Activated naive CD4-positive, alpha-beta T cell treated with anti-CD3 and anti-CD28 coated beads, Interleukin-2, amount 50 U/mL, for 24 hours (primary cell): ENCODE data around the gene ENO4.

Experiments
- H3K27ac Mint-ChIP-seq: one replicate; pipeline ENCODE4 v1.8.0; 2021; ENCODE audit warnings: mild to moderate bottlenecking, mixed read lengths
- H3K27me3 Mint-ChIP-seq: one replicate; pipeline ENCODE4 v1.8.0; 2021; ENCODE audit warnings: mixed read lengths
- H3K36me3 Mint-ChIP-seq: one replicate; pipeline ENCODE4 v1.8.0; 2021; ENCODE audit warnings: mixed read lengths
- H3K4me1 Mint-ChIP-seq: one replicate; pipeline ENCODE4 v1.8.0; 2021; ENCODE audit warnings: mixed read lengths
- H3K4me3 Mint-ChIP-seq: one replicate; pipeline ENCODE4 v1.8.0; 2021; ENCODE audit warnings: mild to moderate bottlenecking, mixed read lengths
- H3K9me3 Mint-ChIP-seq: one replicate; pipeline ENCODE4 v1.8.0; 2021; ENCODE audit warnings: mixed read lengths

The ENO4 gene

GRCh38 chr10:116848032-116848943, 1.0 kb upstream of the ENO4 start:
- Mint-ChIP-seq H3K9me3 (no peaks in the 10 kb centered on the region), H3K27ac (no peak overlapping the region), H3K4me1 (peaks cover 7% of the 10 kb centered on the region), H3K4me3 (no peak overlapping the region), H3K27me3 (peaks cover 51% of the 10 kb centered on the region), H3K36me3 (no peaks in the 10 kb centered on the region)

- H3K27me3 Mint-ChIP-seq: peaks cover 51% of the 10 kb centered on the region
- no peak overlapping the region for H3K4me3 Mint-ChIP-seq
- H3K9me3 Mint-ChIP-seq: no peaks in the 10 kb centered on the region
- no peak overlapping the region for H3K27ac Mint-ChIP-seq
- H3K36me3 Mint-ChIP-seq: no peaks in the 10 kb centered on the region
- peaks cover 7% of the 10 kb centered on the region for H3K4me1 Mint-ChIP-seq
Observed at GRCh38 chr10:116848944-116849247, 403 bp upstream of the ENO4 start.

DNA sequence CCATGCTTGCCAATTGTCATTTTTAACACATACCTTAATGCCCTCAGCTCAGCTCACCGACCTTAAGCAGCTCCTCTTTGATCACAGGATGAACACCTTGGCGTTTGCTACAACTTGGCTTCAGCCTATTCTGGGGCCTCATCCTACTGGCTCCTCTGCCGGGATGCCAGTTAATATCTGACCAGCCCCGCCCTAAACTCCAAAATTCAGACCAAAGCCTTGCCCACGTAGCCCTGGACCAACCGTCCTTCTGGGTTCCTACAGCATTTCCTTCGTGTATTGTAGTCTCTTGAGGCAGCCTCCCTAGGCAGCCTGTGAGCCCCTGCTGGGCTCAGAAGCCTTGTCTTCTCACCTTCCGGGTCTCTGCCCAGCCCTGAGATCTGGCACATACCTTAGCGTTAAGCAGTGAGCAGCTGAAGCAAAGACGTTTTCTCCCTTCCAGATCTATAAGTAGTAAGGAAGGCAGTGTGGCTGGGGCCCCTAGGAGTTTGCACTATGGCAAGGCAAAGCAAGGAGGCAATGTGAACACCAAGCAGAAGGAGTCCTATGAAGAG, 836 bp downstream of the ENO4 start:
- Mint-ChIP-seq H3K9me3 (no peaks in the 10 kb centered on the region), H3K27me3 (peaks cover 51% of the 10 kb centered on the region), H3K4me1 (peaks cover 7% of the 10 kb centered on the region), H3K27ac (no peak overlapping the region), H3K4me3 (no peak overlapping the region), H3K36me3 (no peaks in the 10 kb centered on the region)

DNA sequence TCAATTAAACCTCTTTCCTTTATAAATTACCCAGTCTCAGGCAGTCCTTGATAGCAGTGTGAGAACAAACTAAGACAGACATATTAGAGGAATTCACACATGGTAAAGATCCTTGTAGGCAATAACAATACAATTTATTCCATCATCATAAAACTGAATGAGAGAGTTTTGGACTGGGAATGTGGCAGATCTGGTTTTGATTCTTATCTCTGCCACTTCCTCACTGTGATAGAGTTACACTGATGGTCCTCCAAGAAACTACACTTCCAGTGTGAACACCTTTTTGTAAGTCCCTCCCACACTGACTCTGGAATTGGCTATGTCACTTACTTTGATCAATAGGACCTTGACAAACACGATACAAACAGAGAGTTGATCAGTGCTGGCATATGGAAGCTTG, 2.9 kb downstream of the ENO4 start:
- peaks cover 7% of the 10 kb centered on the region for H3K4me1 Mint-ChIP-seq
- H3K36me3 Mint-ChIP-seq: no peaks in the 10 kb centered on the region
- H3K27me3 Mint-ChIP-seq: peaks cover 42% of the 10 kb centered on the region
- no peak overlapping the region for H3K27ac Mint-ChIP-seq
- H3K4me3 Mint-ChIP-seq: no peak overlapping the region
- no peaks in the 10 kb centered on the region for H3K9me3 Mint-ChIP-seq

DNA sequence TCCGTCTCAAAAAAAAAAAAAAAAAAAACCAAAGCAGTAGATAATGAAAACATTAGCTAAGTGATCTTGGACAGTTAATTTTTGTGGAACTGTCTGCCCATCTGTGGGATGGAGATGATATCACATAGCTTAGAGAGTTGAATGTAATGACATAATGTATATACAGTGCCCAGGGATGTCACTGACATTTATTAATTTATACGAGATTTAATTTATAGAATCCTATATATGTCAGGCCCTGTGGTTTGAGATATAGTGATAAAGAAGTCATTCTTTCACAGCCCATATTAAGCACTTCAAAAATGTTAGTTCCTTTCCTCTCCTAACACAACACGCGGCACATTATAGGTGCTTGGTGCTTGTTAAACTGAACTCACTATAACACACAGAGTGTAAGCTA, 4.0 kb downstream of the ENO4 start:
- Mint-ChIP-seq H3K4me1 (peaks cover 3% of the 10 kb centered on the region), H3K27me3 (peaks cover 31% of the 10 kb centered on the region), H3K36me3 (no peaks in the 10 kb centered on the region), H3K4me3 (no peak overlapping the region), H3K27ac (no peak overlapping the region), H3K9me3 (no peaks in the 10 kb centered on the region)

DNA sequence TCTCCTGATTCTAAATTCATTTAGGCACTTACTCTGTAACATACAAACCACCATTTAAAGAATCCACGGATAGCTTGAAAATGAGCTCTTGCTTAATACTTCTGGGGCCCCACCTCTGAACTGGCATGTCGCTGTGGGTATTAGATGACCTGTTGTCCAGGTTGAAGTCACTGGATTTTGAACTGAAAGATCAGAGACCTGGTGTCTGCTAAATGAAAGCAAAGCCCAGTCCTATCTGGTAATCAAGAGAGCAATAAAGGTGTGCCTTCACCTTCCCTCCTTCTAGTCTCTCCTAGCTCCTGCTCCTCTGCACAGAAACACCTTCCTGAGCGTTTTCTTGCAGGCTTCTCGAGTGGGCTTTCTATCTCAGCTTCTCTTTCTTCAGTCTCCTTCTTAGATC, 4.4 kb downstream of the ENO4 start:
- peaks cover 28% of the 10 kb centered on the region for H3K27me3 Mint-ChIP-seq
- no peaks in the 10 kb centered on the region for H3K9me3 Mint-ChIP-seq
- no peak overlapping the region for H3K27ac Mint-ChIP-seq
- no peaks in the 10 kb centered on the region for H3K36me3 Mint-ChIP-seq
- peaks cover 2% of the 10 kb centered on the region for H3K4me1 Mint-ChIP-seq
- no peak overlapping the region for H3K4me3 Mint-ChIP-seq

DNA sequence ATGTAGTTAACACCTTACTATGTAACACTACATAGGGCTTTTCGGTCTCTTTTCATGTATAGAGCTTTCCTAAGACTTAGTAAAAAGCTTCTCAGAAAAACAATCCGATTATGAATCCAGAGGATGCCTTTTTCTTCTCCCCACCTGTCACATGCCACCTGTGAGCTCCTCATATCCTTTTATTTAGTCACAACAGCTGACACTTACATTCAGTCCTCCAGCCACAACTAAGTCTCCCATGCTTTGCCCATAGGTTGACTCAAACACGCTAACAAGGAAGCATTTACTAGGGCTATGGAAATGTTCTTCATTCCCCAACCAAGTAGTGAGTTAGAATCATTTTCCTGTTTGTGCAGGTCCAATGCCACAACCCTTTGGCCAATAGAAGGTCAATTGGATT, 7.9 kb downstream of the ENO4 start:
- Mint-ChIP-seq H3K4me1 (no peaks in the 10 kb centered on the region), H3K27me3 (peaks cover 3% of the 10 kb centered on the region), H3K4me3 (no peak overlapping the region), H3K36me3 (no peaks in the 10 kb centered on the region), H3K27ac (no peak overlapping the region), H3K9me3 (no peaks in the 10 kb centered on the region)

DNA sequence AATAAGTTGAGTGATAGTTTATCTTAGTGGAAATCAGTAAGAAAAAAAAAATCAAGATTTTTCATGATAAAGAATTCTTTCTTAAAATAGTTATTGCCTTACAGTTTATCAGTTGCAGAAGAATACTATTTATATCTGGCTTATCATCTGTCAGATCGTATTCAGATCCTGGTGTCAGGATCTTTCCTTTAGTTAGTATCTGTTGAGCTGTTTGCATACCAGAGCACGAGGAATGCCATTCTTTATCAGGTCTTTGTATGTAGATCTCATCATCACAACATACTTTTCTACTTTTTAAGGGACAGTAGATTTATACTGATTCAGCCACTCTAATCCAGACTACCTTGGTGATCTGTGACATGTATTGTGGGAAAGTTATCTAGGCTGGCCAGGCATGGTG, 12.5 kb downstream of the ENO4 start:
- Mint-ChIP-seq H3K27me3 (peaks cover 2% of the 10 kb centered on the region), H3K4me1 (no peaks in the 10 kb centered on the region), H3K36me3 (no peaks in the 10 kb centered on the region), H3K27ac (no peak overlapping the region), H3K9me3 (no peaks in the 10 kb centered on the region), H3K4me3 (no peak overlapping the region)

- Mint-ChIP-seq H3K36me3 (no peaks in the 10 kb centered on the region), H3K4me3 (no peak overlapping the region), H3K4me1 (no peaks in the 10 kb centered on the region), H3K27ac (no peak overlapping the region), H3K27me3 (peaks cover 2% of the 10 kb centered on the region), H3K9me3 (no peaks in the 10 kb centered on the region)
Observed at GRCh38 chr10:116864436-116864835, 15.1 kb downstream of the ENO4 start.

DNA sequence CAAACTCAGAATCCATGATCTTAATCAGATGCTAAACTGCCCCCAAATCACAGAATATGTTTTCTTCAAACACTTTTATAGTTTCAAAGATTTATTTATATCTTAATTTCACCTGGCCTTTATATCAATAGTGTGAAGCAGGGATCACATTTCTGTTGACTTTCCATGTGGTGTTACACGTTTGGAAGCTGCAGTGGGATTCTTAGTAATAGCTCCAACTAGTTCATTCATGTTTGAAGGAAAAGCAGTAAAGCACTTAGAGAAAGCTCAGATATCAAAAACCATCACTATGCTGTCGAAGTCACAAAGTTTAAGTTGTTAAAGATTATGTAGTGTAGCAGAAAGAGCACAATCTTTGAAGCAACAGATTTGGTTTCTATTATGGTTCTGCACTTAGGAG, 16.8 kb downstream of the ENO4 start:
- Mint-ChIP-seq H3K4me1 (no peaks in the 10 kb centered on the region), H3K27me3 (peaks cover 2% of the 10 kb centered on the region), H3K9me3 (no peaks in the 10 kb centered on the region), H3K36me3 (no peaks in the 10 kb centered on the region), H3K4me3 (no peak overlapping the region), H3K27ac (no peak overlapping the region)

DNA sequence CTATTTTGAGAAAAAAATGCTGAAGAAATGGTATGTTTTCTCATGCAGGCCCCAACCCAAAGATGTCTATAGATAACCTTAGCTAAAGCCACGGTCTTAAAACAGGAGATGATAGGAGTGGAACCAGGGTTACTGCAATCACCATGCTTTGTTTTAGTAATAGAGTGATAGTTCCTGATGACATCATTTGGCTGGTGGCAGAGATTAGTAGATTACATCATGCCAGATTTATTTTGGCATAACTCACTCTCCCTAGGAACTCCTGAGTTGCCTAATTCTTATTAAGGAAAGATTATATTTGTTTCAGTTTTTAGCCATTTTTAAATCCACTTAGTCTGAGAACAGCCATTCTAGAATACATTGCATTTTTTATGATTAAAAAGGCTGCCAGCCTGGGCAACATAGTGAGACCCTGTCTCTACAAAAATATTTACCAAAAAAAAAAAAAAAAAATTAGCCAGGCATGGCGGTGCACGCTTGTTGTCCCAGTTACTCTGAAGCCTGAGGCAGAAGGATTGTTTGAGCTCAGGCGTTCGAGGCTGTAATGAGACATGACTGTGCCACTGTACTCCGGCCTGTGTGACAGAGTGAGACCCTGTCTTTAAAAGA, 17.8 kb downstream of the ENO4 start:
- Mint-ChIP-seq H3K36me3 (no peaks in the 10 kb centered on the region), H3K27me3 (peaks cover 2% of the 10 kb centered on the region), H3K4me3 (no peak overlapping the region)

GRCh38 chr10:116868198-116868676, 18.9 kb downstream of the ENO4 start:
- Mint-ChIP-seq H3K9me3 (peaks cover 6% of the 10 kb centered on the region), H3K36me3 (no peaks in the 10 kb centered on the region), H3K4me1 (no peaks in the 10 kb centered on the region), H3K27ac (no peak overlapping the region), H3K27me3 (no peaks in the 10 kb centered on the region), H3K4me3 (no peak overlapping the region)

More for the DNA sequence above, 17.8 kb downstream of the ENO4 start:
- no peaks in the 10 kb centered on the region for H3K9me3 Mint-ChIP-seq
- H3K27ac Mint-ChIP-seq: no peak overlapping the region
- no peaks in the 10 kb centered on the region for H3K4me1 Mint-ChIP-seq

DNA sequence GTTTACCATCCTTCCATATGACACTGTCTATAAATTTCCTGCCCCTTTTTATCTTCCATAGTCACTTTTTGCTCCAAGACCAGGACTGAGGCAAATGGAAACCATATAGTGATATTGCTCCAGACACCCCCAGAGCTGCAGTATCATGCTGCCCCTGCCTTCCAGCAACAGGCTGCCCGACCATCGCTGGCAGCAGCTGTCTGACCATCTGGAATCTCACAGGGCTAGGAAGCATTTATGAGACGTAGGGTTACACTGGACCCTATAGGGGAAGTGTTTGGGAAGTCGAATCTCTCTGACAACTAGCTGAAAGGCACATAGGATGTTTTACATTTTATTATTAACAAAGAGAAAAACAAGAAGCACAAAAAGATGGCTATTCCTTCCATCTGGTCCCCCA, 19.4 kb downstream of the ENO4 start:
- Mint-ChIP-seq H3K9me3 (peaks cover 6% of the 10 kb centered on the region), H3K27me3 (no peaks in the 10 kb centered on the region), H3K4me1 (no peaks in the 10 kb centered on the region), H3K27ac (no peak overlapping the region), H3K4me3 (no peak overlapping the region), H3K36me3 (no peaks in the 10 kb centered on the region)

GRCh38 chr10:116870949-116871348, 21.6 kb downstream of the ENO4 start:
- Mint-ChIP-seq H3K4me3 (no peak overlapping the region), H3K27ac (no peak overlapping the region), H3K27me3 (peaks cover 1% of the 10 kb centered on the region), H3K4me1 (no peaks in the 10 kb centered on the region), H3K36me3 (no peaks in the 10 kb centered on the region), H3K9me3 (peaks cover 6% of the 10 kb centered on the region)

DNA sequence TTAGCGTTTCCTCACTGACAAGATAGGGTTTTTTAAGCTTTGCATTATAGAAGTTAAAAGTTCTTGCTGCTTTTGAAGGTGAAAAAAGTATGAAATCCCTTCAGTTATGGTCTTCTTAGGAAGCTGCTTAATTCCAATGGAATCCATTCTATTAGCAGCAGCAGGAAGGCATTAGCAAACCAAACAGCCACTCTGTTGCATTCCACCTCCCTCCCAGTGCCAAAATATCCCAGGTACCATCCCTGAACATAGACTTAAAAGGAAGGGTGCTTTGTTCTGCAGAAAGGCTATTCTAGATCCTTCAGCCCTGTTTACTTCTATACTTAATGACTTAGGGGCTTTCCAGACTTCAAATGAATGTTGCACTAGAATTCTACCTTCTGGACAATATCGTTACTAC, 23.8 kb downstream of the ENO4 start:
- H3K4me1 Mint-ChIP-seq: no peaks in the 10 kb centered on the region
- H3K27ac Mint-ChIP-seq: no peak overlapping the region
- no peaks in the 10 kb centered on the region for H3K36me3 Mint-ChIP-seq
- H3K4me3 Mint-ChIP-seq: no peak overlapping the region
- H3K27me3 Mint-ChIP-seq: peaks cover 2% of the 10 kb centered on the region
- peaks cover 6% of the 10 kb centered on the region for H3K9me3 Mint-ChIP-seq

DNA sequence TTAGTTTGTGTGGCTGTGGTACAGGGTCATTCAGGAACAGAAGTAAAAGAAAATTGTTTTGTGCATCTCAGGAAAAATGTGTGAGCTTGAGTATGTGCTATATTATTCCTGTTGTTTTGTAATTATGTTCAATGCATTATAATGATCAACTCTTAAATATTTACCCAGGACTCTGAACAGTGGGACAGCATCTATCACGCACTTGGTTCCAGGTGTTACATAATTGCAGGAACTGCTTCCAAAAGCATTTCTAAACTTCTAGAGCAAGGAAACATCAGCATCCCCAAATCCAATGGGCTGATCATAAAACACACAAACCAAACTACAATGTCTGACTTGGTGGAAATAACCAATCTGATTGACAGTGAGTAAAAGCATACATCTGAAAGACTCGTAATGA, 26.6 kb downstream of the ENO4 start:
- Mint-ChIP-seq H3K27ac (no peak overlapping the region), H3K36me3 (no peaks in the 10 kb centered on the region), H3K4me3 (no peak overlapping the region), H3K9me3 (peaks cover 6% of the 10 kb centered on the region), H3K4me1 (no peaks in the 10 kb centered on the region), H3K27me3 (peaks cover 2% of the 10 kb centered on the region)
